HCT116 (cell line): ENCODE measurements around the gene STON2.

ENCODE experiments used
- CEBPB ChIP-seq: IDR thresholded peaks from 2 replicates; pipeline ENCODE4 v1.6.1; 2012; ENCODE audit warnings: low read depth
- JUND ChIP-seq: IDR thresholded peaks from 2 replicates; pipeline ENCODE4 v1.6.1; 2012
- MAX ChIP-seq: IDR thresholded peaks from 2 replicates; pipeline ENCODE4 v1.6.1; 2012
- POLR2A ChIP-seq: IDR thresholded peaks from 2 replicates; pipeline ENCODE4 v1.7.0; 2011; ENCODE audit warnings: borderline replicate concordance; ENCODE audit not compliant: insufficient read depth, insufficient read length; ENCODE audit errors: extremely low read depth
- POLR2AphosphoS5 ChIP-seq: IDR thresholded peaks from 2 replicates; pipeline ENCODE4 v1.6.1; 2011; ENCODE audit warnings: mild to moderate bottlenecking, low read depth, low read length, moderate library complexity
- RAD21 ChIP-seq: IDR thresholded peaks from 2 replicates; pipeline ENCODE4 v1.6.1; 2012; ENCODE audit warnings: low read depth, mild to moderate bottlenecking
- SP1 ChIP-seq: IDR thresholded peaks from 2 replicates; pipeline ENCODE4 v1.6.1; 2012; ENCODE audit warnings: low read depth
- ZNF274 ChIP-seq: fragments of 200-500 bp; sonication (Bioruptor generic); IDR thresholded peaks from 2 replicates; pipeline ENCODE4 v1.6.1; 2014; ENCODE audit warnings: mild to moderate bottlenecking, low read depth, low read length, inconsistent platforms
- TF ChIP-seq, protein P1 (sequence below), 3 experiments: fragments of 200-600 bp in 1 of 3; sonication (generic) in 1 of 3; IDR thresholded peaks in 2 of 3; conservative IDR thresholded peaks in 1 of 3; 2 replicates each; pipeline ENCODE4 v1.5.1; 2012 to 2017; ENCODE audit warnings: low read depth in 2 of 3, low read length in 2 of 3, antibody characterized with exemption in 1 of 3, borderline replicate concordance in 1 of 3, control low read depth in 1 of 3, mild to moderate bottlenecking in 1 of 3, mixed read lengths in 1 of 3, mixed run types in 1 of 3, moderate library complexity in 1 of 3; ENCODE audit not compliant: insufficient read depth in 1 of 3

GRCh38 chr14:81363746-81364378 is 36.3 kb downstream of the STON2 start:
- TF ChIP-seq ZNF274 (no peak), RAD21 (no peak), POLR2A (no peak), SP1 (no peak), MAX (no peak), JUND (no peak), POLR2AphosphoS5 (no peak), CEBPB (no peak)
- TF ChIP-seq, protein P1, sequence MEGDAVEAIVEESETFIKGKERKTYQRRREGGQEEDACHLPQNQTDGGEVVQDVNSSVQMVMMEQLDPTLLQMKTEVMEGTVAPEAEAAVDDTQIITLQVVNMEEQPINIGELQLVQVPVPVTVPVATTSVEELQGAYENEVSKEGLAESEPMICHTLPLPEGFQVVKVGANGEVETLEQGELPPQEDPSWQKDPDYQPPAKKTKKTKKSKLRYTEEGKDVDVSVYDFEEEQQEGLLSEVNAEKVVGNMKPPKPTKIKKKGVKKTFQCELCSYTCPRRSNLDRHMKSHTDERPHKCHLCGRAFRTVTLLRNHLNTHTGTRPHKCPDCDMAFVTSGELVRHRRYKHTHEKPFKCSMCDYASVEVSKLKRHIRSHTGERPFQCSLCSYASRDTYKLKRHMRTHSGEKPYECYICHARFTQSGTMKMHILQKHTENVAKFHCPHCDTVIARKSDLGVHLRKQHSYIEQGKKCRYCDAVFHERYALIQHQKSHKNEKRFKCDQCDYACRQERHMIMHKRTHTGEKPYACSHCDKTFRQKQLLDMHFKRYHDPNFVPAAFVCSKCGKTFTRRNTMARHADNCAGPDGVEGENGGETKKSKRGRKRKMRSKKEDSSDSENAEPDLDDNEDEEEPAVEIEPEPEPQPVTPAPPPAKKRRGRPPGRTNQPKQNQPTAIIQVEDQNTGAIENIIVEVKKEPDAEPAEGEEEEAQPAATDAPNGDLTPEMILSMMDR (IDR thresholded peaks at IDR 0.05 in 2 of 3, conservative IDR thresholded peaks at IDR 0.05 in 1 of 3; ENCODE audit: borderline replicate concordance in 1 of 3, insufficient read depth in 1 of 3, low read depth in 2 of 3, low read length in 2 of 3) = no peak
